K562 (cell line): Measurements from ENCODE around the gene COX6B1. TPM values are rescaled to one million over a fixed set of nuclear protein-coding genes. Genes with fewer than 3 reads are reported as not detected.
A peak's percentile ranks its signal among the peaks of the same experiment; 100 is the strongest.

ENCODE experiments used
- ESRRB ChIP-seq: fragments of 250-450 bp; sonication (Bioruptor Pico); IDR thresholded peaks from 2 replicates; pipeline ENCODE4 v1.5.0; 2020; ENCODE audit warnings: mild to moderate bottlenecking, moderate library complexity, borderline replicate concordance
- HSF4 ChIP-seq: fragments of 250-450 bp; sonication (Bioruptor Pico); IDR thresholded peaks from 2 replicates; pipeline ENCODE4 v2.1.2; 2022; ENCODE audit warnings: mild to moderate bottlenecking, moderate library complexity, borderline replicate concordance
- NR4A1 ChIP-seq, 2 experiments: fragments of 250-450 bp in 1 of 2; fragments of 450-650 bp in 1 of 2; sonication (Bioruptor Pico) in 1 of 2; IDR thresholded peaks; 2 replicates each; pipeline versions ENCODE4 v1.4.0 to v1.6.1; 2016 to 2020; ENCODE audit warnings: mild to moderate bottlenecking in 2 of 2, missing compliant biosample characterization in 1 of 2, missing genetic modification characterization in 1 of 2, moderate library complexity in 1 of 2
- SMAD1 ChIP-seq: fragments of 150-350 bp; IDR thresholded peaks from 2 replicates; pipeline ENCODE4 v1.6.1; 2014; ENCODE audit warnings: low read length, low read depth; ENCODE audit not compliant: partially characterized antibody
- polyA plus RNA-seq, 8 experiments: library from polyadenylated mRNA; depleted of rRNA in 4 of 8; stranded (reverse) in 5 of 8; unstranded in 3 of 8; fragments of >200 nt; fragmentation: Nextera tagmentation in 2 of 8; fragmentation: Illumina TruSeq in 1 of 8; extraction: Ambion mirVana in 2 of 8; extraction: Trizol in 1 of 8; gene quantifications; 2 replicates each; pipeline versions ENCODE4 v1.2.1 to v1.2.3, GENCODE V29; 2011 to 2014; ENCODE audit warnings: inconsistent platforms in 1 of 8, missing spikeins in 1 of 8
- total RNA-seq, 7 experiments: library from RNA; depleted of rRNA in 6 of 7; stranded (reverse); fragments of >200 nt in 6 of 7; fragmentation: Illumina TruSeq in 2 of 7; extraction: Trizol in 2 of 7; gene quantifications; 2 replicates each; pipeline versions ENCODE4 v1.2.1 to v1.2.3, GENCODE V29; 2011 to 2021; ENCODE audit warnings: low replicate concordance in 1 of 7
- TF ChIP-seq, protein P1 (sequence below): fragments of 450-650 bp; IDR thresholded peaks from 2 replicates; pipeline ENCODE4 v1.6.1; 2016; ENCODE audit warnings: low read depth
- TF ChIP-seq, protein P2 (sequence below): fragments of 200-800 bp; sonication (Bioruptor generic); IDR thresholded peaks from 2 replicates; pipeline ENCODE4 v1.6.1; 2016; ENCODE audit warnings: missing genetic modification characterization, missing compliant biosample characterization
- TF ChIP-seq, protein P3 (sequence below), 2 experiments: fragments of 450-650 bp in 1 of 2; sonication (generic) in 1 of 2; formaldehyde crosslinking; conservative IDR thresholded peaks; 2 replicates each; pipeline versions ENCODE4 v1.4.0 to v1.8.1; 2020 to 2022; ENCODE audit warnings: mild to moderate bottlenecking in 1 of 2, missing genetic modification reagents in 1 of 2
- TF ChIP-seq, protein P4 (sequence below): sonication (generic); formaldehyde crosslinking; IDR thresholded peaks from 2 replicates; pipeline ENCODE4 v1.8.0; 2022; ENCODE audit warnings: mild to moderate bottlenecking, missing genetic modification reagents

Gene COX6B1
- total and polyA plus RNA-seq, 9 of the 15 experiments (the other 6 are each of a cell fraction or from before 2014, with no cell fraction given) = 777 to 2,393 (median 1,219) TPM

DNA sequence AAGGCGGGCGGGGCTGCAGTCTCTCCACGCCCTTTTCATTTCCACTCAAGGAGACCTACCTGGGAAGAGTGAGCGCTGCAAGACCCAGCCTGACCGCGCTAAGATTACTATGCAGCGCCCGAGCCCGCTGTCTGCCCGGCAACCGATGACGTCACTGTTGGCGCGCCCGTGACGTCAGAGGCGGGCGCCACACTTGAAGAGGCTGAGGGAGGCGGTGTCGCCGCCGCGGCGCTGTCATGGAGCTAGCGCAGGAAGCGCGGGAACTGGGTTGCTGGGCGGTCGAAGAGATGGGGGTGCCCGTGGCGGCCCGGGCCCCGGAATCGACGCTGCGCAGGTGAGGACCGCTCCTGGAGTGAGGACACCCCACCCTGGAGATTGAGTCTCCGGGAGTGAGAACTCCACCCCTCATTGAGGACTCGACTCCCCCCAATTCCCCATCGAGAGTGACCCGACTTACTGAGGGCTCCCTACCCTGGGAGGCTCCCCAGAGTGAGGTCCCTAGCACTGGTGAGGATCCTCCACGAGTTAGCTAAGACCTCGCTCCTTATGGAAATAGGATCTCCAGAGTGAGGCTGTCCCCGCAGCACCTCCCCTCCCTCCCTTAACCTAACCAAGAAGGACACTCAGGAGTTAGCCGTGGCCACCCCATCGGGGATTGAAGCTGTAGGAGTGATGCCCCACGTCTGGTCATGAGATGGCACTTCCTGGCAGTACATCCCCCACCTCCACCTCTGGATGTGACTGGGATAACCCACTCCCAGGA lies 35.4 kb upstream of the COX6B1 start, which contains the start of gene HAUS5 (continued):
- TF ChIP-seq, protein P1, sequence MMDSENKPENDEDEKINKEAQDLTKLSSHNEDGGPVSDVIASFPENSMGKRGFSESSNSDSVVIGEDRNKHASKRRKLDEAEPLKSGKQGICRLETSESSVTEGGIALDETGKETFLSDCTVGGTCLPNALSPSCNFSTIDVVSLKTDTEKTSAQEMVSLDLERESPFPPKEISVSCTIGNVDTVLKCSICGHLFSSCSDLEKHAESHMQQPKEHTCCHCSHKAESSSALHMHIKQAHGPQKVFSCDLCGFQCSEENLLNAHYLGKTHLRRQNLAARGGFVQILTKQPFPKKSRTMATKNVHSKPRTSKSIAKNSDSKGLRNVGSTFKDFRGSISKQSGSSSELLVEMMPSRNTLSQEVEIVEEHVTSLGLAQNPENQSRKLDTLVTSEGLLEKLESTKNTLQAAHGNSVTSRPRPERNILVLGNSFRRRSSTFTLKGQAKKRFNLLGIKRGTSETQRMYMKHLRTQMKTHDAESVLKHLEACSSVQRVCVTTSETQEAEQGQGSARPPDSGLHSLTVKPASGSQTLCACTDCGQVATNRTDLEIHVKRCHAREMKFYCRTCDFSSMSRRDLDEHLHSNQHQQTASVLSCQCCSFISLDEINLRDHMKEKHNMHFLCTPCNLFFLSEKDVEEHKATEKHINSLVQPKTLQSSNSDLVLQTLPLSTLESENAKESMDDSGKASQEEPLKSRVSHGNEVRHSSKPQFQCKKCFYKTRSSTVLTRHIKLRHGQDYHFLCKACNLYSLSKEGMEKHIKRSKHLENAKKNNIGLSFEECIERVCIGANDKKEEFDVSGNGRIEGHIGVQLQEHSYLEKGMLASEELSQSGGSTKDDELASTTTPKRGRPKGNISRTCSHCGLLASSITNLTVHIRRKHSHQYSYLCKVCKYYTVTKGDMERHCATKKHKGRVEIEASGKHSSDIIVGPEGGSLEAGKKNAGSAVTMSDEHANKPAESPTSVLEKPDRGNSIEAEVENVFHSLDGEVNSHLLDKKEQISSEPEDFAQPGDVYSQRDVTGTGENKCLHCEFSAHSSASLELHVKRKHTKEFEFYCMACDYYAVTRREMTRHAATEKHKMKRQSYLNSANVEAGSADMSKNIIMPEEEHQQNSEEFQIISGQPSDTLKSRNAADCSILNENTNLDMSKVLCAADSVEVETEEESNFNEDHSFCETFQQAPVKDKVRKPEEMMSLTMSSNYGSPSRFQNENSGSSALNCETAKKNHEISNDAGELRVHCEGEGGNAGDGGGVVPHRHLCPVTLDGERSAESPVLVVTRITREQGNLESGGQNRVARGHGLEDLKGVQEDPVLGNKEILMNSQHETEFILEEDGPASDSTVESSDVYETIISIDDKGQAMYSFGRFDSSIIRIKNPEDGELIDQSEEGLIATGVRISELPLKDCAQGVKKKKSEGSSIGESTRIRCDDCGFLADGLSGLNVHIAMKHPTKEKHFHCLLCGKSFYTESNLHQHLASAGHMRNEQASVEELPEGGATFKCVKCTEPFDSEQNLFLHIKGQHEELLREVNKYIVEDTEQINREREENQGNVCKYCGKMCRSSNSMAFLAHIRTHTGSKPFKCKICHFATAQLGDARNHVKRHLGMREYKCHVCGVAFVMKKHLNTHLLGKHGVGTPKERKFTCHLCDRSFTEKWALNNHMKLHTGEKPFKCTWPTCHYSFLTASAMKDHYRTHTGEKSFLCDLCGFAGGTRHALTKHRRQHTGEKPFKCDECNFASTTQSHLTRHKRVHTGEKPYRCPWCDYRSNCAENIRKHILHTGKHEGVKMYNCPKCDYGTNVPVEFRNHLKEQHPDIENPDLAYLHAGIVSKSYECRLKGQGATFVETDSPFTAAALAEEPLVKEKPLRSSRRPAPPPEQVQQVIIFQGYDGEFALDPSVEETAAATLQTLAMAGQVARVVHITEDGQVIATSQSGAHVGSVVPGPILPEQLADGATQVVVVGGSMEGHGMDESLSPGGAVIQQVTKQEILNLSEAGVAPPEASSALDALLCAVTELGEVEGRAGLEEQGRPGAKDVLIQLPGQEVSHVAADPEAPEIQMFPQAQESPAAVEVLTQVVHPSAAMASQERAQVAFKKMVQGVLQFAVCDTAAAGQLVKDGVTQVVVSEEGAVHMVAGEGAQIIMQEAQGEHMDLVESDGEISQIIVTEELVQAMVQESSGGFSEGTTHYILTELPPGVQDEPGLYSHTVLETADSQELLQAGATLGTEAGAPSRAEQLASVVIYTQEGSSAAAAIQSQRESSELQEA = no peak
- TF ChIP-seq, protein P2, sequence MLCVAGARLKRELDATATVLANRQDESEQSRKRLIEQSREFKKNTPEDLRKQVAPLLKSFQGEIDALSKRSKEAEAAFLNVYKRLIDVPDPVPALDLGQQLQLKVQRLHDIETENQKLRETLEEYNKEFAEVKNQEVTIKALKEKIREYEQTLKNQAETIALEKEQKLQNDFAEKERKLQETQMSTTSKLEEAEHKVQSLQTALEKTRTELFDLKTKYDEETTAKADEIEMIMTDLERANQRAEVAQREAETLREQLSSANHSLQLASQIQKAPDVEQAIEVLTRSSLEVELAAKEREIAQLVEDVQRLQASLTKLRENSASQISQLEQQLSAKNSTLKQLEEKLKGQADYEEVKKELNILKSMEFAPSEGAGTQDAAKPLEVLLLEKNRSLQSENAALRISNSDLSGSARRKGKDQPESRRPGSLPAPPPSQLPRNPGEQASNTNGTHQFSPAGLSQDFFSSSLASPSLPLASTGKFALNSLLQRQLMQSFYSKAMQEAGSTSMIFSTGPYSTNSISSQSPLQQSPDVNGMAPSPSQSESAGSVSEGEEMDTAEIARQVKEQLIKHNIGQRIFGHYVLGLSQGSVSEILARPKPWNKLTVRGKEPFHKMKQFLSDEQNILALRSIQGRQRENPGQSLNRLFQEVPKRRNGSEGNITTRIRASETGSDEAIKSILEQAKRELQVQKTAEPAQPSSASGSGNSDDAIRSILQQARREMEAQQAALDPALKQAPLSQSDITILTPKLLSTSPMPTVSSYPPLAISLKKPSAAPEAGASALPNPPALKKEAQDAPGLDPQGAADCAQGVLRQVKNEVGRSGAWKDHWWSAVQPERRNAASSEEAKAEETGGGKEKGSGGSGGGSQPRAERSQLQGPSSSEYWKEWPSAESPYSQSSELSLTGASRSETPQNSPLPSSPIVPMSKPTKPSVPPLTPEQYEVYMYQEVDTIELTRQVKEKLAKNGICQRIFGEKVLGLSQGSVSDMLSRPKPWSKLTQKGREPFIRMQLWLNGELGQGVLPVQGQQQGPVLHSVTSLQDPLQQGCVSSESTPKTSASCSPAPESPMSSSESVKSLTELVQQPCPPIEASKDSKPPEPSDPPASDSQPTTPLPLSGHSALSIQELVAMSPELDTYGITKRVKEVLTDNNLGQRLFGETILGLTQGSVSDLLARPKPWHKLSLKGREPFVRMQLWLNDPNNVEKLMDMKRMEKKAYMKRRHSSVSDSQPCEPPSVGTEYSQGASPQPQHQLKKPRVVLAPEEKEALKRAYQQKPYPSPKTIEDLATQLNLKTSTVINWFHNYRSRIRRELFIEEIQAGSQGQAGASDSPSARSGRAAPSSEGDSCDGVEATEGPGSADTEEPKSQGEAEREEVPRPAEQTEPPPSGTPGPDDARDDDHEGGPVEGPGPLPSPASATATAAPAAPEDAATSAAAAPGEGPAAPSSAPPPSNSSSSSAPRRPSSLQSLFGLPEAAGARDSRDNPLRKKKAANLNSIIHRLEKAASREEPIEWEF (CRISPR knock-in tag) = no peak
- TF ChIP-seq SMAD1 (no peak), NR4A1 (CRISPR knock-in tag; IDR thresholded peaks at IDR 0.05) (peak; percentile 95; the same call in 1 of the 2 replicates), NR4A1 (tag; IDR thresholded peaks at IDR 0.05) (no peak), HSF4 (CRISPR knock-in tag) (no peak), ESRRB (CRISPR knock-in tag) (no peak)
- TF ChIP-seq, protein P3, sequence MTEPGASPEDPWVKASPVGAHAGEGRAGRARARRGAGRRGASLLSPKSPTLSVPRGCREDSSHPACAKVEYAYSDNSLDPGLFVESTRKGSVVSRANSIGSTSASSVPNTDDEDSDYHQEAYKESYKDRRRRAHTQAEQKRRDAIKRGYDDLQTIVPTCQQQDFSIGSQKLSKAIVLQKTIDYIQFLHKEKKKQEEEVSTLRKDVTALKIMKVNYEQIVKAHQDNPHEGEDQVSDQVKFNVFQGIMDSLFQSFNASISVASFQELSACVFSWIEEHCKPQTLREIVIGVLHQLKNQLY (CRISPR knock-in tag; conservative IDR thresholded peaks at IDR 0.05) = no peak
- TF ChIP-seq, protein P4, sequence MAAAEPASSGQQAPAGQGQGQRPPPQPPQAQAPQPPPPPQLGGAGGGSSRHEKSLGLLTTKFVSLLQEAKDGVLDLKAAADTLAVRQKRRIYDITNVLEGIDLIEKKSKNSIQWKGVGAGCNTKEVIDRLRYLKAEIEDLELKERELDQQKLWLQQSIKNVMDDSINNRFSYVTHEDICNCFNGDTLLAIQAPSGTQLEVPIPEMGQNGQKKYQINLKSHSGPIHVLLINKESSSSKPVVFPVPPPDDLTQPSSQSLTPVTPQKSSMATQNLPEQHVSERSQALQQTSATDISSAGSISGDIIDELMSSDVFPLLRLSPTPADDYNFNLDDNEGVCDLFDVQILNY (CRISPR knock-in tag) = 0 out of 2 replicates have a peak, but pooled peaks have one; percentile 14
